Neuron (in vitro differentiated cells): Measurements from ENCODE around the gene ATG13.

ENCODE experiments used
- H2AFZ ChIP-seq: one replicate; pipeline ENCODE4 v1.6.1; 2013; ENCODE audit warnings: low read depth, mild to moderate bottlenecking, inconsistent platforms, low read length, moderate library complexity
- H3K27me3 ChIP-seq: one replicate; pipeline ENCODE4 v1.6.1; 2013; ENCODE audit warnings: low read length; ENCODE audit not compliant: insufficient read depth
- H3K36me3 ChIP-seq: one replicate; pipeline ENCODE4 v1.6.1; 2013; ENCODE audit warnings: low read length; ENCODE audit not compliant: insufficient read depth
- H3K4me1 ChIP-seq: one replicate; pipeline ENCODE4 v1.6.1; 2013; ENCODE audit warnings: low read length; ENCODE audit not compliant: insufficient read depth
- H3K4me3 ChIP-seq: 2 replicates; pipeline ENCODE4 v1.5.1; 2013; ENCODE audit warnings: mild to moderate bottlenecking, low read length, moderate library complexity
- H3K9me3 ChIP-seq: one replicate; pipeline ENCODE4 v1.6.1; 2013; ENCODE audit warnings: low read length

Gene ATG13

DNA sequence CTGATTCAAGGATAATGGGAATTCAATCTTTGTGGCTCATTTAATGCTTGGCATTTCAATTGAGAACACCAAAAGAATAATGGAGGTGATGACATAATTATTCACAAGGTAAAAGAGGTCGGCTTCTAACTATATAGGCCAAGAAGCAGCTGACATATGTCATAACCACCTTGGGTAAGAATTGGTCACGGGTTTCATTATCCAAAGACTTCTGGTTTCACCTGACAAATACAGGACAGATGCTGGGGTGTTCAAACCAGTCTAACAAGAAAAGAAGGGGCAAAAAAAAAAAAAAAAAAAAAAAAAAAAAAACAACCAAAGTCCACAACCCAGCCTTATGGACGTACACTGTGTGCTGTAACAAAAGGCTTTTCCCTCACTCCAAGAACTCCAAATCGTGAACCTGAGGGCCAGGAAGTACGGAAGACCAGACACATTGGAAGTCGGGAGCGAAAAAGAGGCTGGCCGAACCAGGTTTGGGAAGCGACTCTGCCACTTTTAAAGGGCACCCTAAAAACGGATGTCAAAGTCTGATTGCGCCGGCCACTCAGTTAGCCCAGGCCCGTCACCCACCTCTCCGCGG is 711 bp upstream of the ATG13 start:
- H3K9me3 ChIP-seq: no peaks in the 10 kb centered on the region
- H3K4me3 ChIP-seq: peak overlapping the region; percentile 84
- no peaks in the 10 kb centered on the region for H3K27me3 ChIP-seq
- H3K4me1 ChIP-seq: peaks cover 19% of the 10 kb centered on the region
- peak overlapping the region; percentile 85 for H2AFZ ChIP-seq
- H3K36me3 ChIP-seq: peaks cover 13% of the 10 kb centered on the region

DNA sequence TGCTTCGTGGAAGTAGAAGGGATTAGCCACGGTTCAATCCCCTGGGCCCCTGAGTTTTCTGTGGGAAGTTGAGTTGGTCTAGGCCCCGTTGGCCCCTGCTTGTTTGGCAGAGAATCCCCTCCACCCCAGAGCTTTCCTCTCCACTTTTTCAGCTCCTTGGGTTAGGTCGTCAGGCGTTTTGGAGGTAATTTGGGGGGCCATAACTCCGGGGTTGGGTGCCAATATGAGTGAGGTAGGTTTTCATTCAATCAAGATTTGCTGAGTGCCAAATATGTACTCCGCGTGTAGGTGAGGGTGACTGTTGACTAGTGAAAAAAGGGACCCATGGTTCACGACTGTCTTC is 590 bp downstream of the ATG13 start:
- no peaks in the 10 kb centered on the region for H3K27me3 ChIP-seq
- H3K4me3 ChIP-seq: peak overlapping the region; percentile 84
- peaks cover 14% of the 10 kb centered on the region for H3K36me3 ChIP-seq
- peak overlapping the region; percentile 85 for H2AFZ ChIP-seq
- H3K4me1 ChIP-seq: peaks cover 19% of the 10 kb centered on the region
- H3K9me3 ChIP-seq: no peaks in the 10 kb centered on the region

DNA sequence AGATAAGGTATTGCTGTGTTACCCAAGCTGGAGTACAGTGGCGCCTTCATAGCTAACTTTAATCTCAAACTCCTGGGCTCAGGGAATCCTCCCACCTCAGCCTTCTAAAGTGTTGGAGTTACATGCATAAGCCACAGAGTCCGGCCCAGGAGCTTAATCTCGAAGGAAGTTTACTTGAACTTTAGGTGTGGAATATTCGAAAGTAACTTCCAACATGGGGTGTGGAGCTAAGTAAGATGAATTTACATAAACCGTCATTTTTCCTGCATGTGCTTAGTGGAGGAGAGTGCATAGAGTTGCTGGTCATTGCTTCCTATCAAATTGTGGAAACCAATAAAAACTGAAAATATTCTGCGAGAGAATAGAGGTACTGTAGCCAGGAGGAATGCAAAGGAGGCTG is 1.5 kb downstream of the ATG13 start:
- H3K4me1 ChIP-seq: peaks cover 19% of the 10 kb centered on the region
- H3K27me3 ChIP-seq: no peaks in the 10 kb centered on the region
- H3K36me3 ChIP-seq: peaks cover 14% of the 10 kb centered on the region
- no peaks in the 10 kb centered on the region for H3K9me3 ChIP-seq
- H2AFZ ChIP-seq: no peak overlapping the region
- peak overlapping the region; percentile 84 for H3K4me3 ChIP-seq

DNA sequence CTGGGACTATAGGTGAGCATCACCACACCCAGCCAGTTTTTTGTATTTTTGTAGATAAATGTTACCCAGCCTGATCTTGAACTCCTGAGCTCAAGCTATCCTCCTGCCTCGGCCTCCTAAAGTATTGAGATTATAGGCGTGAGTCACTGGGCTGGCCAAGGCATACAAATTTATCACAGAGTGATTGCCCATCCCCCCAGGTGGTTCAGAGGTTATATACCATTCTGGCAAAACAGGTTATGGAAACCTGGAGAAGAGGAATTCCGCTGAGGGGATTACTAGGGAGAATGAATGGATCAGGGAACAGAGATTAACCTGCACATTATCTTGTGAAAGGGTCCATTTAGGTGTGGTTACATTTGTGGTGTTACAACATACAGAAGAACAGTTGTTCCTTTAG is 8.1 kb downstream of the ATG13 start:
- no peaks in the 10 kb centered on the region for H3K27me3 ChIP-seq
- no peak overlapping the region for H2AFZ ChIP-seq
- peaks cover 33% of the 10 kb centered on the region for H3K36me3 ChIP-seq
- H3K9me3 ChIP-seq: no peaks in the 10 kb centered on the region
- H3K4me3 ChIP-seq: no peak overlapping the region
- no peaks in the 10 kb centered on the region for H3K4me1 ChIP-seq

DNA sequence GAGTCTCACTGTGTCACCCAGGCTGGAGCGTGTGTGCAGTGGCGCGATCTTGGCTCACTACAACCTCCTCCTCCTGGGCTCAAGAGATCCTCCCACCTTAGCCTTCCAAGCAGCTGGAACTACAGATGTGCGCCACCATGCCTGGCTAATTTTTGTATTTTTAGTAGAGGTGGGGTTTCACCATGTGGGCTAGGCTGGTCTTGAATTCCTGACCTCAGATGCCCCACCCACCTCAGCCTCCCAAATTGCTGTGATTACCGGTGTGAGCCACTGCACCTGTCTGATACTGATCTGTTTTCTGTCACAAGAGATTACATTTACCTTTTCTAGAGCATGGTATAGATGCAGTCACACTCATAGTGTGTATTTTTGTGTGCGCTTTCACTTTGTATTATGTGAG is 11.6 kb downstream of the ATG13 start:
- H3K27me3 ChIP-seq: no peaks in the 10 kb centered on the region
- H3K36me3 ChIP-seq: peaks cover 35% of the 10 kb centered on the region
- no peak overlapping the region for H2AFZ ChIP-seq
- H3K4me1 ChIP-seq: no peaks in the 10 kb centered on the region
- no peaks in the 10 kb centered on the region for H3K9me3 ChIP-seq
- no peak overlapping the region for H3K4me3 ChIP-seq

DNA sequence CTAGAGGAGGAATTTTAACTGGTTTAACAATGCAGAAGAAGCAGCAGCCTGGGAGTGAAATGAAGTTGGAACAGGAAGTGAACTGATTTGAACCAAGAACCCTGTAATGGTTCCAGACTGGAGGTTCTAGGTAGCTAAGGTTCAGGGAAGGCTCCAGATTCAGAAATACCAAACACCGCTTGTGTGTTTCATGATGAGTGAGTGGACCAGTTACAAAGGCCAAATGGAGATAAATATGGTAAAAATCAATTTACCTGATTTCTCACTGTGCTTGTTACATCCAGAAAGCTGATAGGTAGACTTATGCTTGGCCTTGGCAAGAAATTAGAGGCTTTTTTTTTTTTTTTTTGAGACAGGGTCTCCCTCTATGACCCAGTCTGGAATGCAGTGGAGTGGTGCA is 12.9 kb downstream of the ATG13 start:
- Histone ChIP-seq H3K4me3 (no peak overlapping the region), H2AFZ (no peak overlapping the region), H3K27me3 (no peaks in the 10 kb centered on the region), H3K9me3 (no peaks in the 10 kb centered on the region), H3K36me3 (peaks cover 26% of the 10 kb centered on the region), H3K4me1 (no peaks in the 10 kb centered on the region)

DNA sequence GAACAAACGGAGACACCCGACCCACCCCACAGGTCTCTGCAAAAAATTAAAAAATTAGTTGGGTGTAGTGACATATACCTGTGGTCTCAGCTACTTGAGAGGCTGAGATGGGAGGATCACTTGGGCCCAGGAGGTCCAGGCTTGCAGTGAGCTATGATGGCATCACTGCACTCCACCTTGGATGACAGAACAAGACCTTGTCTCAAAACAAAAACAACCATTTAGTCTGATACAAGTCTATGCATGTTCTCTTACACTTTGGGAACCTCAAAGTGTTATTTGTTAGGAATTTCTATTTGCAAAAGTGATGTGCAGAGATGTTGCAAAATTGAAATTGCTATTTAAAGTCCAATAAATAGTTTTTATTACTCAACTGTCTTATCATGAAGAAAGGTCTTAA is 14.3 kb downstream of the ATG13 start:
- H3K4me3 ChIP-seq: no peak overlapping the region
- no peaks in the 10 kb centered on the region for H3K4me1 ChIP-seq
- no peak overlapping the region for H2AFZ ChIP-seq
- H3K9me3 ChIP-seq: no peaks in the 10 kb centered on the region
- H3K36me3 ChIP-seq: peaks cover 24% of the 10 kb centered on the region
- H3K27me3 ChIP-seq: no peaks in the 10 kb centered on the region

DNA sequence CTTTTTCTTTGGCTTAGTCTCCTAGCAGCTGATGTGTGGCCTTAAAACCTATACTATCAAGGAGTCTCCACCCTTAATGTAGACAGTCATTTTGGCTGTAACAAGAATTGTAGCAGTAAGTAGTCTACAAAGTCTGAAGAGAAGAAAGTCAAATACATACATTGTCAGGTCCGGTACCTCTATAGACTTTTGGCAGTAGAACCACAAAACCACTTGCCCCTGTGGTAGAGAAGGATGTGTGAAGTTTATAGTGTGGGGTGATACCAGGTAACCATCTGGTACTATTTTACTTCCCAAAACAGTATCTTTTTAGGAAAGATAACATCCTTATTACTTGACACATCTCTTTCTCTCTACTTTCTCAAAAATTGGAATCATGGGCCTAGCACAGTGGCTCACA is 15.1 kb downstream of the ATG13 start:
- H3K4me3 ChIP-seq: no peak overlapping the region
- H3K9me3 ChIP-seq: no peaks in the 10 kb centered on the region
- H3K27me3 ChIP-seq: no peaks in the 10 kb centered on the region
- no peak overlapping the region for H2AFZ ChIP-seq
- H3K36me3 ChIP-seq: peaks cover 24% of the 10 kb centered on the region
- no peaks in the 10 kb centered on the region for H3K4me1 ChIP-seq

DNA sequence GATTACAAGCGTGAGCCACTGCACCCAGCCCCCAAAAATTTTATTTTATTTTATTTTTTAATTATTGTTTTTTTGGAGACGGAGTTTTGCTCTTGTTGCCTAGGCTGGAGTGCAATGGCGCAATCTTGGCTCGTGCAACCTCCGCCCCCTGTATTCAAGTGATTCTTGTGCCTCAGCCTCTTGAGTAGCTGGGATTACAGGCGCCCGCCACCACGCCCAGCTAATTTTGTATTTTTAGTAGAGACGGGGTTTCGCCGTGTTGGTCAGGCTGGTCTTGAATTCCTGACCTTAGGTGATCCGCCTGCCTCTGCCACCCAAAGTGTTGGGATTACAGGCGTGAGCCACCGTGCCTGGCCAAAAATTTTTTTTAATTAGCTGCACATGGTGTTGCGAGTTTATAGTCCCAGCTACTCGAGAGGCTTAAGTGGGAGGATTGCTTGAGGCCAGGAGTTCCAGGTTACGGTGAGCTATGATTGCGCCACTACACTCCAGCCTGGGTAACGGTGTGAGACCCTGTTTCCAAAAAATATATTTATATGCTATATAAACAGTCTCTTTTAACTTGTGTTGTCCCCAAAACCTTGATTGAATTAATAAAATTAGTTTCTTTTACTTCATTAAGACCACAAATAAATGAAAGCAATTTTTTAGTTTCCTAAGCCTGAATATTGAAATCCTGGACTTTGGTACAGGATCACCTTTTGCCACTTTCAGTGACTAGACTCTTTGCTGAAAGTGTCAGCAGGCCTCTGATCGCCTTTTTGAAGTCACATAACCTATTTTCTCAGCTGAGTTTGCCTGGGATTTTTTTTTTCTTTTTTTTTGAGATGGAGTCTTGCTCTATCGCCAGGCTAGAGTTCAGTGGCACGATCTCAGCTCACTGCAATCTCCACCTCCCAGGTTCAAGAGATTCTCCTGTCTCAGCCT is 16.2 kb downstream of the ATG13 start:
- H2AFZ ChIP-seq: no peak overlapping the region
- peaks cover 24% of the 10 kb centered on the region for H3K36me3 ChIP-seq
- no peak overlapping the region for H3K4me3 ChIP-seq

DNA sequence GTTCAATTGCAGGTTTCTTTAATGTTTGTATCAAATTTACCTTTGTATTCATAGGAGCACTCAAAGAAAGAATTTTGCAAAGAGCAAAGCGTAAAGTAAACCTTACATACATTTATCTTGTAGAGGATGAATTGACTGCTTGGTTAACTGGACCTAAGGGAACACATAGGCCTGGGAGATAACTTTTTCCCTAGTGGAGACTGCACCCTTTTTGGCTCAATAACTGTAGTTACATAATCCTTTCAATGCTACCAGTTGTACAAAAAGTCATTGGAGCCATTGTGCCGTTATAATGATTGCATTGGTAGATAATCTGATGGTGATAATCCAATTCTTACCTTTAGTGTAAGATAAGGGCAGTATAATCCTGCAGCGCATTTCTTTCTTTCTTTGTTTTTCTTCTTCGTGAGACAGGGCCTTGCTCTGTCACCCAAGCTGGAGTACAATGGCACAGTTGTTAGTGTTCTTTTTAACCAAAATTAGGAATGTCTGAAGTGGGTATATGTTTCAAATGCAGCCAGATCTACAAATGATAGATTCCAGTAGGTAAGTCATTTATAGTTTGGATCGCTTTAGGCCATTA is 18.3 kb downstream of the ATG13 start:
- H3K27me3 ChIP-seq: no peaks in the 10 kb centered on the region
- H3K4me3 ChIP-seq: no peak overlapping the region
- H3K4me1 ChIP-seq: no peaks in the 10 kb centered on the region
- no peak overlapping the region for H2AFZ ChIP-seq
- H3K9me3 ChIP-seq: no peaks in the 10 kb centered on the region
- peaks cover 20% of the 10 kb centered on the region for H3K36me3 ChIP-seq

More for the DNA sequence above, 16.2 kb downstream of the ATG13 start:
- Histone ChIP-seq H3K9me3 (no peaks in the 10 kb centered on the region), H3K4me1 (no peaks in the 10 kb centered on the region), H3K27me3 (no peaks in the 10 kb centered on the region)

DNA sequence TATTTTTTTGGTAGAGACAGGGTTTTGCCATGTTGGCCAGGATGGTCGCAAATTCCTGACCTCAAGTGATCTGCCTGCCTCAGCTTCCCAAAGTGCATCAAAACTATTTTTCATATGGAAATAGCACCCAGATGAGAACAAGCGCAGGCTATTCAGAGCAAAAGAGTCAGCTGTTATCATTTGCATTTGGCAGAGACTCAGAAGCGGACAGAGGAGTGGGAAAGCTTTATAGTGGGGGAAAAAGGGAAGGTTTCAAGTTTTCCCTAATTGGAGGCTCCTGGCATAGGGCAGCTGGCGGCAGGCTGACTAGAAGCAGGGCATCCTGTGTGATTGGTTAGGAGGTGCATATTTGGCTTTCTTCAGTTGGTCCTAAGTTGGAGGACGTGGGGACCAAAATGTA is 20.2 kb downstream of the ATG13 start:
- Histone ChIP-seq H3K4me1 (no peaks in the 10 kb centered on the region), H3K36me3 (peaks cover 15% of the 10 kb centered on the region), H2AFZ (no peak overlapping the region), H3K27me3 (no peaks in the 10 kb centered on the region), H3K9me3 (peaks cover under 1% of the 10 kb centered on the region), H3K4me3 (no peak overlapping the region)

DNA sequence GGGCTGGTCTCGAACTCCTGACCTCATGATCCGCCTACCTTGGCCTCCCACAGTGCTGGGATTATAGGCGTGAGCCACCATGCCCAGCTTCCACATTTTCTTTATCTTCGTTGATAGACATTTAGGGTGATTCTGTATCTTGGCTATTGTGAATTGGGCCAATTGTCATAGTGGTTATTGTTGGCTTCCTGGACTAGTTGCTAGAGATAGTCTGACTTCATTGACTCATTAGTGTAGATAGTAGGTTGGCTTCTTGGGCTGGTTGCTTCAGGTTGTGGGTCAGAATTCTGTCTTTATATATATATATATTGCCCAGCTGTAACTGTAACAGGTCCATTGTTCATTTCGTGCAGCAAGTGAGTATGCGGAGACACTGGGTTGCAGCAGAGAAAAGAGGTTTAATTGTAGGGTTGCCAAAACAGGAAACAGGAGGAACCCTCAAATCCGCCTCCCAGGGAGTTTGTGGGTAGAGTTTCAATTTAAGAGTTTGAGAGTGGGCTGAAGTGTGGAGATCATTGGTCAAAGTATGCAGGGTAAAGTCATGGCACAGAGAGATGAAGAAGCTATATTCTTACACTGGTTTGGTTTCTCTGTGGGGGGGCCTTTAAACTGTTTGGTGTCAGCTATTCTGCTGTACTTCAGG is 22.0 kb downstream of the ATG13 start:
- peaks cover 13% of the 10 kb centered on the region for H3K36me3 ChIP-seq
- no peaks in the 10 kb centered on the region for H3K4me1 ChIP-seq
- no peak overlapping the region for H2AFZ ChIP-seq
- no peak overlapping the region for H3K4me3 ChIP-seq
- peaks cover 3% of the 10 kb centered on the region for H3K9me3 ChIP-seq
- H3K27me3 ChIP-seq: no peaks in the 10 kb centered on the region
